ENCODE measurements around the gene RAB11A.

- TF ChIP-seq, protein P1, sequence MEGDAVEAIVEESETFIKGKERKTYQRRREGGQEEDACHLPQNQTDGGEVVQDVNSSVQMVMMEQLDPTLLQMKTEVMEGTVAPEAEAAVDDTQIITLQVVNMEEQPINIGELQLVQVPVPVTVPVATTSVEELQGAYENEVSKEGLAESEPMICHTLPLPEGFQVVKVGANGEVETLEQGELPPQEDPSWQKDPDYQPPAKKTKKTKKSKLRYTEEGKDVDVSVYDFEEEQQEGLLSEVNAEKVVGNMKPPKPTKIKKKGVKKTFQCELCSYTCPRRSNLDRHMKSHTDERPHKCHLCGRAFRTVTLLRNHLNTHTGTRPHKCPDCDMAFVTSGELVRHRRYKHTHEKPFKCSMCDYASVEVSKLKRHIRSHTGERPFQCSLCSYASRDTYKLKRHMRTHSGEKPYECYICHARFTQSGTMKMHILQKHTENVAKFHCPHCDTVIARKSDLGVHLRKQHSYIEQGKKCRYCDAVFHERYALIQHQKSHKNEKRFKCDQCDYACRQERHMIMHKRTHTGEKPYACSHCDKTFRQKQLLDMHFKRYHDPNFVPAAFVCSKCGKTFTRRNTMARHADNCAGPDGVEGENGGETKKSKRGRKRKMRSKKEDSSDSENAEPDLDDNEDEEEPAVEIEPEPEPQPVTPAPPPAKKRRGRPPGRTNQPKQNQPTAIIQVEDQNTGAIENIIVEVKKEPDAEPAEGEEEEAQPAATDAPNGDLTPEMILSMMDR (IDR thresholded peaks at IDR 0.05; ENCODE audit: low read depth, low read length, poor library complexity, severe bottlenecking) = no peak
- TF ChIP-seq EZH2phosphoT487 (IDR thresholded peaks at IDR 0.05; ENCODE audit: borderline replicate concordance, low read length) = no peak
Measured at GRCh38 chr15:65875458-65875857, 6.2 kb downstream of the RAB11A start.

Data from DOHH2 (cell line).